SK-N-MC (cell line): Measurements from ENCODE around the gene UCHL5.

ENCODE experiments used
- DNase-seq: peaks from one replicate; pipeline ENCODE4 v3.0.0-alpha.2; 2011; ENCODE audit warnings: low read depth, low spot score
- H3K27ac ChIP-seq: fragments of 200-600 bp; sonication (generic); 2 replicates; pipeline ENCODE4 v1.5.1; 2016; ENCODE audit warnings: mixed run types
- H3K36me3 ChIP-seq: fragments of 200-600 bp; sonication (generic); 2 replicates; pipeline ENCODE4 v1.6.1; 2017; ENCODE audit warnings: antibody characterized with exemption, low read length, mixed read lengths; ENCODE audit not compliant: insufficient read depth
- H3K4me3 ChIP-seq: fragments of 200-600 bp; sonication (generic); 2 replicates; pipeline ENCODE4 v1.5.1; 2016
- H3K9ac ChIP-seq: fragments of 200-600 bp; sonication (generic); 2 replicates; pipeline ENCODE4 v1.8.0; 2017; ENCODE audit warnings: mixed run types, mixed read lengths; ENCODE audit not compliant: insufficient read length
- H3K9me3 ChIP-seq: fragments of 200-600 bp; sonication (generic); 2 replicates; pipeline ENCODE4 v1.6.1; 2017; ENCODE audit warnings: low read depth, mild to moderate bottlenecking, antibody characterized with exemption, low read length, moderate library complexity, mixed read lengths
- EZH2 ChIP-seq: fragments of 200-600 bp; sonication (generic); IDR thresholded peaks from one replicate; pipeline ENCODE4 v1.6.1; 2017; ENCODE audit warnings: antibody characterized with exemption
- FOXP2 ChIP-seq: optimal IDR thresholded peaks from 2 replicates; pipeline ENCODE3; 2011; ENCODE audit warnings: mild to moderate bottlenecking, moderate library complexity; ENCODE audit not compliant: insufficient read depth; ENCODE audit errors: extremely low read length, control extremely low read depth
- POLR2AphosphoS5 ChIP-seq: IDR thresholded peaks from 2 replicates; pipeline ENCODE4 v1.6.1; 2012; ENCODE audit warnings: mild to moderate bottlenecking, low read depth, low read length, borderline replicate concordance

The UCHL5 gene

GRCh38 chr1:192973202-192973601 is 86.0 kb downstream of the UCHL5 start:
- no peaks in the 10 kb centered on the region for H3K36me3 ChIP-seq
- H3K27ac ChIP-seq: no peak overlapping the region
- no peak for TF ChIP-seq EZH2
- no peak for TF ChIP-seq POLR2AphosphoS5
- no peak for TF ChIP-seq FOXP2
- no peak overlapping the region for H3K9ac ChIP-seq
- no peaks in the 10 kb centered on the region for H3K9me3 ChIP-seq
- no peak overlapping the region for H3K4me3 ChIP-seq
- no peak for DNase-seq

- DNase-seq: no peak
- H3K36me3 ChIP-seq: no peaks in the 10 kb centered on the region
- no peak overlapping the region for H3K9ac ChIP-seq
- no peak overlapping the region for H3K27ac ChIP-seq
- no peak for TF ChIP-seq POLR2AphosphoS5
- TF ChIP-seq EZH2: no peak
- TF ChIP-seq FOXP2: no peak
- no peak overlapping the region for H3K4me3 ChIP-seq
- H3K9me3 ChIP-seq: no peaks in the 10 kb centered on the region
Observed at GRCh38 chr1:192969091-192969490, 90.1 kb downstream of the UCHL5 start.

GRCh38 chr1:192968323-192968722 is 90.8 kb downstream of the UCHL5 start:
- DNase-seq: no peak
- H3K9ac ChIP-seq: no peak overlapping the region
- H3K27ac ChIP-seq: no peak overlapping the region
- TF ChIP-seq EZH2 (no peak), POLR2AphosphoS5 (no peak)
- no peak overlapping the region for H3K4me3 ChIP-seq
- no peaks in the 10 kb centered on the region for H3K36me3 ChIP-seq
- no peaks in the 10 kb centered on the region for H3K9me3 ChIP-seq

GRCh38 chr1:192967901-192968300 is 91.3 kb downstream of the UCHL5 start:
- no peaks in the 10 kb centered on the region for H3K9me3 ChIP-seq
- no peak overlapping the region for H3K4me3 ChIP-seq
- no peaks in the 10 kb centered on the region for H3K36me3 ChIP-seq
- TF ChIP-seq POLR2AphosphoS5 (no peak), FOXP2 (no peak)
- H3K27ac ChIP-seq: no peak overlapping the region
- no peak for DNase-seq
- no peak overlapping the region for H3K9ac ChIP-seq

- TF ChIP-seq EZH2: no peak
- no peak for TF ChIP-seq FOXP2
- no peak for TF ChIP-seq POLR2AphosphoS5
- no peaks in the 10 kb centered on the region for H3K36me3 ChIP-seq
- H3K27ac ChIP-seq: no peak overlapping the region
- no peak overlapping the region for H3K9ac ChIP-seq
- no peak overlapping the region for H3K4me3 ChIP-seq
- no peaks in the 10 kb centered on the region for H3K9me3 ChIP-seq
- no peak for DNase-seq
Observed at GRCh38 chr1:192967211-192967877, 91.8 kb downstream of the UCHL5 start.

GRCh38 chr1:192966073-192966472 is 93.1 kb downstream of the UCHL5 start:
- Histone ChIP-seq H3K4me3 (no peak overlapping the region), H3K36me3 (no peaks in the 10 kb centered on the region), H3K9ac (no peak overlapping the region), H3K9me3 (no peaks in the 10 kb centered on the region), H3K27ac (no peak overlapping the region)
- TF ChIP-seq EZH2 (no peak), POLR2AphosphoS5 (no peak), FOXP2 (no peak)
- no peak for DNase-seq

GRCh38 chr1:192962901-192963300 is 96.3 kb downstream of the UCHL5 start:
- no peak for DNase-seq
- no peaks in the 10 kb centered on the region for H3K9me3 ChIP-seq
- TF ChIP-seq FOXP2: no peak
- TF ChIP-seq POLR2AphosphoS5: no peak
- TF ChIP-seq EZH2: no peak
- H3K36me3 ChIP-seq: no peaks in the 10 kb centered on the region; the same call in 1 of the 2 replicates
- no peak overlapping the region for H3K9ac ChIP-seq
- no peak overlapping the region for H3K4me3 ChIP-seq
- H3K27ac ChIP-seq: no peak overlapping the region
